Inferior parietal cortex (tissue), 1 donor: ENCODE data around the gene TCF7L2.

Source experiments
- DNase-seq: peaks from one replicate; pipeline ENCODE4 v3.0.0-alpha.2; 2016; ENCODE audit errors: extremely low spot score

The TCF7L2 gene

GRCh38 chr10:113148071-113148825 lies 198.2 kb downstream of the TCF7L2 start:
- DNase-seq: no peak

DNA sequence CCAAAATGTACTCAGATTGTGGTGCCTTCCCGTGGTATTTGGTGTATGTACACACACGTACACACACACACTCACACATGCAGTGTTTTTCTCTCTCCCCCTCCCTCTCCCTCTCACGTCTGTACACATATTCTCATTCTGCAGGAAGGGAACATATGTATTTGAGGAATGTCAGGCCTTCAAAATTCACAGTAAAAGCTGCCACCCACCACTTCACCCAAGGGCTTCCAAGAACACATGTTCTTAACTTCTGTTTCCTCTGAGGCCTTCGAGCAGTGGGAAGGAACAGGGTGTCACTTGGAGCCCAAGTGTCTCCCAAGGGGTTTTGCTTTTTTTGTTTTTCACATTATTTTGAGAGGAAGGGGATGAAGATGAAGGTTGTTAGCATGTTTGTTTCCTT lies 198.9 kb downstream of the TCF7L2 start:
- peak; percentile 44 for DNase-seq

DNA sequence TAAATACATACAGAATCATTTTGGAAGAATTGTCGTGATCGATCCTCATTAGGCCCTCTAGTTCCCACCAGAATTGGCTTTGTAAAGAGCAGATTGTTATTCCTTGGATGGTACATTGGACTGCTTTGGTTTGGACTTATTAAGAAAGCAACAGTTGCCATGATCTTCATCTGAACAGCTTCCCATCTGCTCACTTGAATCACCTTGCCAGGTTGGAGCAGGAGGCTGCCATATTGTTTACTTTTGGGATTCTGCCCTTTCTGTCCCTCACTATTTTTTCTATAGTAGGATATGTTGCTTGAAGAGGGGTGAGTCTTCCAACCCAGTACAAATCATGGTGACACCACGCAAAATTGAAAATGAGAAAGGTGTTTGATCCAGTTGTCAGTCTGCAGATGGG lies 199.6 kb downstream of the TCF7L2 start:
- DNase-seq: no peak

- peak; percentile 20 for DNase-seq
Observed at GRCh38 chr10:113151190-113151666, 201.2 kb downstream of the TCF7L2 start.

GRCh38 chr10:113153493-113154102 lies 203.6 kb downstream of the TCF7L2 start:
- no peak for DNase-seq

GRCh38 chr10:113157441-113157840 lies 207.4 kb downstream of the TCF7L2 start:
- DNase-seq: no peak

GRCh38 chr10:113158183-113158582 lies 208.1 kb downstream of the TCF7L2 start:
- DNase-seq: no peak

DNA sequence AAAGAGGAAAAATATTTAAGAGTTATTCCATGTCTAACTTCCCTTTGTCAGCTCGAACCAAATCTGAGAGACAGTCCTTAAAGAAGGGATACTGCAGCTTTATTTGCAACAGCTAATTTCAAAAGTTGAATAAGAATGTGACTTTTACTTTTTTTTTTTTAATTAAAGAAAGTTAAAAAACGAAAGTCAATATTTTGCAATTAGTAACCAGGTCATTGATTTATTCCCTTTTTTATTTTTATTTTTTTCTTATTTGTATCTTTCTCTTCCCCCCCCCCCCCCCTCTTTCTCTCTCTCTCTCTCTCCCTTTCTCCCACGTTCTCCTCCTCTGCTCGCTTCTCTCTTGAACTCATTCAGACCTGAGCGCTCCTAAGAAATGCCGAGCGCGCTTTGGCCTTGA lies 209.5 kb downstream of the TCF7L2 start:
- DNase-seq: no peak

GRCh38 chr10:113160641-113161040 lies 210.6 kb downstream of the TCF7L2 start:
- no peak for DNase-seq

DNA sequence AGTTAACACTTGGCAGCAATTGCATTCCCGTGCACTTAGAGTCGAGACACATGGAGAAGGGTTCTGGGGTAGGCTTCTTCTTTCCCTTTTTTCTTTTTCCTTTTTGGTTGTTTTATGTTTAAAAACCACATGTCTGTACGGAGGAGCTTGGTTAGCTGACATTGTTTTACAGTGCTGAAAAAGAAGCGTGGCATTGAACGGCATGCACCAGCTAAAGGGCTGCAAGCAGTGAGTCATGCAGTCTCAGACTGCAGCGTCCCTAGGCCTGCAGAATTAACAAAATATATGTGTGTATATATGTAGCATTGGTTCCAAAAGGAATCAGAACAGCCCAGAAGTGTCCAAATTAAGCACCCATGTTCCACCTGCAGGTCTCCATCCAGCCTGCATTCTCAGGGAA lies 211.0 kb downstream of the TCF7L2 start:
- DNase-seq: no peak

- DNase-seq: no peak
Observed at GRCh38 chr10:113162960-113163359, 212.9 kb downstream of the TCF7L2 start.

- DNase-seq: no peak
Observed at GRCh38 chr10:113165673-113166072, 215.6 kb downstream of the TCF7L2 start.

DNA sequence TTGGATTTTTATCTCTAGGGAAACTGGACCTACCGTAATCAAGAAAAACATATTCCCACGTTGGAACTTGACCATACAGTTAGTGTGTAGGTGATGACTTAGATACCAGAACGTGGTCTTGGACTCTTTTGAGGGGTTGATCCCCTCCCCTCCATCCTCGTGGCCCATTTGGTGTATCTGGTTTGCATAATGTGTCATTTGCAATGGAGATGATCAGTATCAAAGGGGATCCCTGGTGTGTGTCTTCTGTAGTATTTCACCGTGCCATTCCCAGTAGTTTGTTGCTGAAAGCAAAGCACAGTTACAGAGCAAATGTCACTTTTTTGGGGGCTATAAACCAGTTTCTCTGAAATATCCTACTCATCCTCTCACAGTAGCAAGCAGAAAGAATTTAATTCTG lies 217.7 kb downstream of the TCF7L2 start:
- DNase-seq: no peak

DNA sequence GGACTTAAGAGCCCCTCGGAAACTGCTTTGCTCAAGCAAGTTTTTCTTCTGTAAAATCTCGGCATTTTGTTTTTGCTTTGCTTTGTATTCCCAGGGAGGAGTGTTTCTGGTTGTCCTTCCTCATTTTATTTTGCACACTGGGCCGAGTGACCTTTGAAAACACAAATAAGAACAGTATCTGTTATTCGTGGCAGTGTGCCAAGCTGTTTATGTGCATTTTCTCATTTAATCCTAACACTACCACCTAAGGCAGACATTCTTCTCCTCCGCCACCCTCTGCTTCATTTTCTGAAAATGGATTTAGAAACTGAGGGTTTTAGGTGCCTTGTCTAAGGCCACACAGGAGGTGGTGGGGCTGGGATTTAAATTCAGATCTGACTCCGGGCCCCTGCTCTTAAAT lies 218.5 kb downstream of the TCF7L2 start:
- no peak for DNase-seq

- DNase-seq: no peak
Observed at GRCh38 chr10:113169111-113169510, 219.1 kb downstream of the TCF7L2 start.

DNA sequence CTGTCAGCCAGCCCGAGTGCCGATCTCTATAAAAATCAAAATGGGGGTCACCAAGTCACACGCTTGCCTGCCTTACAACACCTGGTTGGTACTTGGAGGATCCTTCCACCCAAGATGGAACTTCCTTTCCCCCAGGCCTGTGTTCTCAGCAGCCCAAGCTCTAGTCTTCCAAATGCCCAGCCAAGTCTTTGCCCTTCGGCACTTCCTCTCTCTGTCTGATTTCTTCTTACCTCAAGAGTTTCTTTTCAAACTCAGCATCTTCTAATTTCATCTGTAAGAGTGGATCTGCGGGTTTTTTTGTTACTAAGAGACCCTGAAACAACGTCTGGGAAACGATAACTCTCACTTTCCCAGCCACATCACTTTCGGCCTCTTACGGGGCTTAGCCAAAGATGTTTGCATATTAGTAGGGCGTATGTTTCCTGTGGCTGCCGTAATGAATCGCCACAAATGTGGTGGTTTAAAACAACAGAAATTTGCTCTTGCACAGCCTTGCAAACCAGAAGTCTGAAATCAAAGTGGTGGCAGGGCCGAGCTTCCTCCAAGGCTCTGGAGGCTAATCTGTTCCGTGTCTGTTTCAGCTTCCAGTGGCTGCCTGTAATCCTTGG lies 219.9 kb downstream of the TCF7L2 start:
- DNase-seq: no peak

DNA sequence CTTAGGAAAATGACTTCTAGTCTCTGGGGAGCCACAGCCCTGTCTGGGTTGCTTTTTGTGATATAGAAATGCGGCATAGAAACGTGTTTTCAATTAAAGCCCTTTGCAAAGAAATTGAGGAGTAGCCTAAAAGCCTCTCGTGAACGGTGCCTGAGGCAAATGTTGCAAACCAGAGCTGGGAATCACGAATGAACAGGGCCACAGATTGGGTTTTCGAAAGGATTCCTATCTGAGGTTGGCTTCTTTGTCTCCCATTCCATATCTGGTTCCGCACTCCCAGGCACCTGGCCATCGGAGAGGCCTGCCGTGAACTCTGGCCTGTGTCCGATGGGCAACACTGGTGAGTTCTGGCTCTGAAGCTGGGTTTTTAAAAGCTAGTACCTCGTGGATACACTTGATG lies 221.6 kb downstream of the TCF7L2 start:
- no peak for DNase-seq

GRCh38 chr10:113175176-113175575 lies 225.1 kb downstream of the TCF7L2 start:
- no peak for DNase-seq

DNA sequence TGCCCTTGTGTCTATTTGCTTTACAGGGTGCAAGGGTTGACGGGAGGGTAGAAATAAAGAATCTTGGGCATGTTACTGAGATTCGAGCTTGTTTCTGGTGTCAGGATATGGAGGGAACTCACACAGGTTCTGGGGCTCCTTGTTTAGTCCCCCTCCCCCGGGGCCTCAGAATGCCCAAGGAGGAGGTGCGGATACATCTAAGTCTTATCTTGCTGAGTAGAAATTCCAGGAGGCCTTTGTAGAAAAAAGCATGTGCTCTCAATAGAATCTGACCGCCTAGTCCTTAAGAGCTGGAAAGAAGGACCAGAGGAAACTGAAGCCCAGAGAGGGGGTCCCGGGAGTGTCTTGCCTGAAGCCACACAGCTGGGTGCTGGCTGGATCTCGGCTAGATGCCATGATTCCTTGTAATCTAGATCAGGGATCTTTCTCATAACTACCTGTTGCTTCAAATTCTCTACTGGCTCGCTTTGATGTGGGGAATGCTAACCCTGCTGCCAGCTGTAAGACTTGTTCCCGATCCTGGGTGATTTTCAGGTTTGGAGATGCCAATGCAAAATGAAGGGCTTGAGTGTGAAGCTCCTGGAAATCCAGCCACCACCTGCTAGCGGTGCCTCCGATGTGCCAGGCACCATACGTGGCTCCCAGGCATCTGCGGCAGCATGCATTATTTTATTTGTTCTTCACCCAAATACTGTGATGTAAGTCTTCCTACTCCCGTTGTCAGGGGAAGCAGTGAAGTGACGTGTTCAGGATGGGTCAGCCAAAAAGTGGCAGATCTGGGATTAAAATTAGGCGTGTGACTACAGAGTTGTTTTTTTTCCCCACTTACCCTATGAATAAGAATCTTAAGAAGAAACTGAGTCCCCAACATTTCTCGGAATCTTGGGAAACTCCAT lies 226.0 kb downstream of the TCF7L2 start:
- peak; percentile 45 for DNase-seq

- no peak for DNase-seq
Observed at GRCh38 chr10:113176652-113177155, 226.7 kb downstream of the TCF7L2 start.

DNA sequence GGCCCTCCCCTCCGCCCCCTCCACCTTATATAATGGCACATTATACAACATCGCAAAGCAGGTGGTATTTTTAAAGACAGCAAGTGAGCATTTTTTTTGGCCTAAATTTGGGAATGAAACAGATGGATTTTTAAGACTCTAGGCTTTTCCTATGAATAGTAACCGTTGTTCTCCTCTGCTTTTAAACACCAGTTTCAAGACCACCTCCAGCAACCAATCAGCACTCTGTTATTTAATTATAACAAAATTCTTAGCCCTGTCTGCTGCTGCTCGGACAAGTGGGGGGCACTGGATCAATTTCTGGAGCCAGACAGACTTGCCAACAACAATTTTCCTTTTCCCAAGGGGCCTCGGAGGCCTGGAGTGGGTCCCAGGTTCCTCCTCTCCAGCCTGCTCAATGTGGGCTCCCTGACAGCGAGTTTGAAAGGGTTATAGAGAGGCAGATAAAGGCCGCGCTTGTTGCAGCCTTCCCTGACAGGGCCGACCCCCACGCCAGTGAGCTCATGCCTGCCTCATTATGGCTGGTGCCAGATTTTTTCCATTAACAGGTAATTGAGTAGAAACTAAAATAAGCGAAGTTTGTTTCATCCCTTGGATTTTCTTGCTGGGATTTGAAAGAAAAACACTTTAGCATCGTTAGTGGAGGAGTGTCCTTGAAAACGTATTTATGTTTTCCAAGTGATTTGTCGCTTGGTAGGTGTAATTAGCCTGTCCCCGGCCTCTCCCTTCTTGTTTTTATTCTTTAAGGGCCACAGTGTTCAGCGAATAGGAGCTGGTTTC lies 227.3 kb downstream of the TCF7L2 start:
- peak; percentile 45 for DNase-seq
